Stomach (tissue), 9 donors: Measurements from ENCODE around the gene BTBD17. TPM values are rescaled to one million over a fixed set of nuclear protein-coding genes. Genes with fewer than 3 reads are reported as not detected.

ENCODE experiments used
- DNase-seq, 2 donors: peaks; one replicate each; pipeline versions ENCODE4 v3.0.0 to v3.0.0-alpha.2; 2013 to 2019
- H3K27ac ChIP-seq, 5 donors: fragments of 200-600 bp in 4 of 5; sonication (generic) in 4 of 5; one replicate each; pipeline ENCODE4 v1.5.1; 2013 to 2019; ENCODE audit warnings: mild to moderate bottlenecking in 1 of 5, moderate library complexity in 1 of 5
- H3K27me3 ChIP-seq, 3 donors: fragments of 200-600 bp; sonication (generic); one replicate each; pipeline ENCODE4 v1.5.1; 2017 to 2019; ENCODE audit warnings: mixed run types in 1 of 3
- H3K36me3 ChIP-seq, 4 donors: fragments of 200-600 bp; sonication (generic); 1 replicate in 3 of 4; 2 replicates in 1 of 4; pipeline ENCODE4 v1.5.1; 2016 to 2019
- H3K4me1 ChIP-seq, 4 donors: fragments of 200-600 bp; sonication (generic); one replicate each; pipeline ENCODE4 v1.5.1; 2016 to 2019
- H3K4me3 ChIP-seq, 4 donors: fragments of 200-600 bp; sonication (generic) in 3 of 4; one replicate each; pipeline ENCODE4 v1.5.1; 2016 to 2019; ENCODE audit warnings: mild to moderate bottlenecking in 1 of 4
- H3K9me3 ChIP-seq, 4 donors: fragments of 200-600 bp; sonication (generic); one replicate each; pipeline ENCODE4 v1.5.1; 2016 to 2019
- CTCF ChIP-seq, 7 experiments: fragments of 450-650 bp in 4 of 7; fragments of 200-600 bp in 3 of 7; sonication (generic) in 3 of 7; IDR thresholded peaks; one replicate each; pipeline ENCODE4 v1.5.1; 2016 to 2019; ENCODE audit warnings: antibody characterized with exemption in 7 of 7, control low read depth in 2 of 7, mild to moderate bottlenecking in 1 of 7
- EP300 ChIP-seq: sonication (generic); formaldehyde crosslinking; IDR thresholded peaks from one replicate; pipeline ENCODE4 v1.6.1; 2017; ENCODE audit warnings: antibody characterized with exemption
- POLR2A ChIP-seq, 4 donors: fragments of 450-650 bp; IDR thresholded peaks; one replicate each; pipeline ENCODE4 v1.6.1; 2016; ENCODE audit warnings: antibody characterized with exemption in 4 of 4, control low read depth in 2 of 4, mild to moderate bottlenecking in 1 of 4, moderate library complexity in 1 of 4
- POLR2AphosphoS5 ChIP-seq, 3 donors: sonication (generic); formaldehyde crosslinking; IDR thresholded peaks; one replicate each; pipeline ENCODE4 v1.6.1; 2016; ENCODE audit warnings: antibody characterized with exemption in 3 of 3
- WGBS, 5 donors: extraction: QIAGEN DNeasy Blood & Tissue Kit in 3 of 5; methylation state at CpG; one replicate each; pipeline versions ENCODE4 v1.1.5 to v1.1.7; 2013 to 2018; 5-methylcytosine and 5-hydroxymethylcytosine counted together
- intact Hi-C: fragments of 100-400 bp; cut with DNase I; formaldehyde crosslinking; loops from one replicate; pipeline ENCODE4 v1.15.1; 2023; ENCODE audit warnings: low total_unique reads
- polyA plus RNA-seq, 3 donors: library from polyadenylated mRNA; stranded (reverse); fragments of 200-250 nt; gene quantifications; one replicate each; pipeline ENCODE4 v1.2.3, GENCODE V29; 2013
- total RNA-seq, 5 donors: library from RNA; depleted of rRNA; stranded (reverse); fragments of >200 nt; gene quantifications; one replicate each; pipeline versions ENCODE4 v1.1.0 to v1.2.3, GENCODE V29; 2014 to 2016
- donor health status: healthy with polysubstance abuse.
- donor health status: Bipolar disorder and iron deficiency.
- donor health status: healthy.

BTBD17 gene
- total and polyA plus RNA-seq, 8 donors: not detected

- H3K27ac ChIP-seq: no peak overlapping the region
- no peak for DNase-seq
- H3K4me3 ChIP-seq: no peak overlapping the region
- no peaks in the 10 kb centered on the region for H3K9me3 ChIP-seq
- no peaks in the 10 kb centered on the region for H3K36me3 ChIP-seq
- H3K27me3 ChIP-seq: peaks cover 0 to 80% (median 30%) of the 10 kb centered on the region in 3 donors
- WGBS, 5 donors: 36 to 52% (median 42%) methylated on average over 10 to 13 of the region's 13 CpGs
- no peaks in the 10 kb centered on the region for H3K4me1 ChIP-seq
- TF ChIP-seq POLR2A (IDR thresholded peaks at IDR 0.05) (no peak), EP300 (no peak), CTCF (IDR thresholded peaks at IDR 0.05) (no peak), POLR2AphosphoS5 (IDR thresholded peaks at IDR 0.05) (no peak)
- intact Hi-C loops: no loop called here
Measured at GRCh38 chr17:74340470-74341023, 21.1 kb downstream of the BTBD17 start.

- Histone ChIP-seq H3K4me1 (no peaks in the 10 kb centered on the region), H3K4me3 (no peak overlapping the region), H3K27me3 (peaks cover 0 to 71% (median 27%) of the 10 kb centered on the region in 3 donors), H3K9me3 (no peaks in the 10 kb centered on the region), H3K36me3 (no peaks in the 10 kb centered on the region), H3K27ac (no peak overlapping the region)
- intact Hi-C loops: no loop called here
- WGBS, 5 donors: 76 to 88% (median 83%) methylated on average over 14 to 19 of the region's 19 CpGs
- TF ChIP-seq EP300 (no peak), CTCF (IDR thresholded peaks at IDR 0.05) (no peak), POLR2A (IDR thresholded peaks at IDR 0.05) (no peak), POLR2AphosphoS5 (IDR thresholded peaks at IDR 0.05) (no peak)
- DNase-seq: no peak
Measured at GRCh38 chr17:74339537-74340195, 22.0 kb downstream of the BTBD17 start.

- Histone ChIP-seq H3K4me1 (no peaks in the 10 kb centered on the region), H3K27me3 (peaks cover 0 to 55% (median 18%) of the 10 kb centered on the region in 3 donors), H3K9me3 (peaks cover 0 to 7% (median 0%) of the 10 kb centered on the region in 4 donors), H3K36me3 (no peaks in the 10 kb centered on the region), H3K27ac (no peak overlapping the region), H3K4me3 (no peak overlapping the region)
- WGBS, 5 donors: 59 to 74% (median 64%) methylated on average over 7 to 12 of the region's 12 CpGs
- TF ChIP-seq EP300 (no peak), POLR2AphosphoS5 (IDR thresholded peaks at IDR 0.05) (no peak), CTCF (IDR thresholded peaks at IDR 0.05) (no peak), POLR2A (IDR thresholded peaks at IDR 0.05) (no peak)
- DNase-seq: no peak
- intact Hi-C loops: no loop called here
Measured at GRCh38 chr17:74337834-74338500, 23.7 kb downstream of the BTBD17 start.

- H3K27me3 ChIP-seq: peaks cover 0 to 50% (median 16%) of the 10 kb centered on the region in 3 donors
- H3K27ac ChIP-seq: no peak overlapping the region
- H3K4me3 ChIP-seq: no peak overlapping the region
- no peaks in the 10 kb centered on the region for H3K36me3 ChIP-seq
- H3K9me3 ChIP-seq: peaks cover 0 to 7% (median 0%) of the 10 kb centered on the region in 4 donors
- TF ChIP-seq POLR2A (IDR thresholded peaks at IDR 0.05): no peak
- TF ChIP-seq POLR2AphosphoS5 (IDR thresholded peaks at IDR 0.05): no peak
- no peak for TF ChIP-seq EP300
- no peak for TF ChIP-seq CTCF (IDR thresholded peaks at IDR 0.05)
- 73 to 85% (median 82%) methylated on average over 7 of the region's 7 CpGs for WGBS, 5 donors
- H3K4me1 ChIP-seq: no peaks in the 10 kb centered on the region
- intact Hi-C loops: no loop called here
- no peak for DNase-seq
Measured at GRCh38 chr17:74336307-74336706, 25.4 kb downstream of the BTBD17 start.
